ENCODE data around the gene CIDEB. TPM values are rescaled to one million over a fixed set of nuclear protein-coding genes. Genes with fewer than 3 reads are reported as not detected.

CIDEB gene
- total RNA-seq, 1 experiment from 2014 or later = not detected

- H3K14ac ChIP-seq (ENCODE audit: insufficient read depth, low read length) = no peak overlapping the region
- H3K27me3 ChIP-seq (ENCODE audit: insufficient read depth, low read length) = peaks cover 18% of the 10 kb centered on the region; the same call in 1 of the 2 replicates
- H3K27ac Mint-ChIP-seq = no peak overlapping the region
- H3K4me1 ChIP-seq (ENCODE audit: insufficient read depth, low read length) = no peaks in the 10 kb centered on the region
- H4K20me1 ChIP-seq (ENCODE audit: control insufficient read depth, insufficient read depth, insufficient read length) = no peaks in the 10 kb centered on the region
- no peak overlapping the region for H3K4me3 Mint-ChIP-seq
- no peak overlapping the region for H2AFZ ChIP-seq (ENCODE audit: low read length)
- H3K27ac ChIP-seq (ENCODE audit: insufficient read length, low read depth, low read length) = no peak overlapping the region
- no peak overlapping the region for H3T11ph ChIP-seq (ENCODE audit: low read length)
- peaks cover 85% of the 10 kb centered on the region for H3K27me3 Mint-ChIP-seq (ENCODE audit: low read depth)
- peaks cover 8% of the 10 kb centered on the region for H3K23me2 ChIP-seq (ENCODE audit: insufficient read length, low read depth, low read length, poor library complexity, severe bottlenecking)
- no peak for TF ChIP-seq CTCF (conservative IDR thresholded peaks at IDR 0.05)
- H3K56ac ChIP-seq (ENCODE audit: insufficient read length, low read depth, low read length) = no peak overlapping the region
- no peaks in the 10 kb centered on the region for H3K9me3 Mint-ChIP-seq
- H3K4ac ChIP-seq (ENCODE audit: low read depth, low read length) = no peak overlapping the region
- no peak overlapping the region for H2BK20ac ChIP-seq (ENCODE audit: low read depth, low read length, poor library complexity, severe bottlenecking)
- no peak overlapping the region for H3K9ac ChIP-seq (ENCODE audit: extremely low read depth, insufficient read length, low read length)
- no peak overlapping the region for H4K91ac ChIP-seq (ENCODE audit: insufficient read length, low read depth, low read length)
- H3K79me2 ChIP-seq (ENCODE audit: insufficient read depth, low read length) = no peaks in the 10 kb centered on the region
- no peak overlapping the region for H2BK120ac ChIP-seq (ENCODE audit: low read depth, low read length, poor library complexity, severe bottlenecking)
- no peak overlapping the region for H4K8ac ChIP-seq (replicated peaks; ENCODE audit: insufficient read length, low read depth, low read length)
- no peak overlapping the region for H2BK5ac ChIP-seq (ENCODE audit: insufficient read length, low read length)
- H3K18ac ChIP-seq (ENCODE audit: insufficient read length, low read depth, low read length) = no peak overlapping the region
- no peak overlapping the region for H4K5ac ChIP-seq (ENCODE audit: insufficient read length, low read depth, low read length)
- peaks cover 9 to 11% of the 10 kb centered on the region in 2 experiments; a peak in 3 of 4 replicates for H3K4me1 Mint-ChIP-seq
- WGBS (ENCODE audit: extremely low coverage, insufficient read length, low lambda C conversion rate) = no CpG with 5 or more reads among the region's 7 CpGs
- DNase-seq = no peak
- no peak overlapping the region for H2BK15ac ChIP-seq (ENCODE audit: low read depth, low read length)
- no peaks in the 10 kb centered on the region for H3K9me3 ChIP-seq (ENCODE audit: control insufficient read depth, low read depth, low read length)
- no peaks in the 10 kb centered on the region for H3K79me1 ChIP-seq (ENCODE audit: insufficient read depth, low read depth, low read length, poor library complexity, severe bottlenecking)
- no peak overlapping the region for H3K4me2 ChIP-seq (ENCODE audit: insufficient read depth, insufficient read length, low read length)
- no peaks in the 10 kb centered on the region for H3K36me3 Mint-ChIP-seq (ENCODE audit: insufficient read depth in 1 of 3, low read depth in 3 of 3)
- H2AK5ac ChIP-seq (ENCODE audit: insufficient read length, low read length) = no peak overlapping the region
- H3K23ac ChIP-seq (ENCODE audit: insufficient read length, low read depth, low read length) = no peak overlapping the region
- no peak overlapping the region for H2BK12ac ChIP-seq (ENCODE audit: insufficient read length, low read depth, low read length)
These were observed 36.3 kb upstream of the CIDEB start for GRCh38 chr14:24343795-24344660.
